GM03348 (cell line): ENCODE data around the gene CORO2B.

Experiments
- DNase-seq: peaks from one replicate; pipeline ENCODE4 v3.0.0; 2012; ENCODE audit warnings: low spot score

Gene CORO2B

GRCh38 chr15:68699881-68700454, 121.2 kb downstream of the CORO2B start:
- DNase-seq: no peak

- DNase-seq: peak; percentile 81
These were observed 121.8 kb downstream of the CORO2B start for GRCh38 chr15:68700455-68701123.

- no peak for DNase-seq
These were observed 123.1 kb downstream of the CORO2B start for GRCh38 chr15:68701886-68702285.

GRCh38 chr15:68704496-68705021, 125.8 kb downstream of the CORO2B start:
- DNase-seq: peak; percentile 39

GRCh38 chr15:68706256-68706655, 127.5 kb downstream of the CORO2B start:
- DNase-seq: no peak

- DNase-seq: no peak
These were observed 128.1 kb downstream of the CORO2B start for GRCh38 chr15:68706931-68707330.

GRCh38 chr15:68707386-68707785, 128.6 kb downstream of the CORO2B start:
- no peak for DNase-seq

GRCh38 chr15:68709876-68710275, 131.1 kb downstream of the CORO2B start:
- DNase-seq: no peak

- no peak for DNase-seq
These were observed 131.7 kb downstream of the CORO2B start for GRCh38 chr15:68710536-68710935.

GRCh38 chr15:68711406-68711805, 132.6 kb downstream of the CORO2B start:
- no peak for DNase-seq

GRCh38 chr15:68712886-68713285, 134.1 kb downstream of the CORO2B start:
- no peak for DNase-seq

- no peak for DNase-seq
These were observed 135.1 kb downstream of the CORO2B start for GRCh38 chr15:68713874-68714273.

- no peak for DNase-seq
These were observed 136.3 kb downstream of the CORO2B start for GRCh38 chr15:68715111-68715510.

- no peak for DNase-seq
These were observed 139.2 kb downstream of the CORO2B start for GRCh38 chr15:68717951-68718350.

- DNase-seq: no peak
These were observed 139.7 kb downstream of the CORO2B start for GRCh38 chr15:68718468-68718867.

- DNase-seq: no peak
These were observed 140.3 kb downstream of the CORO2B start for GRCh38 chr15:68719051-68719450.

GRCh38 chr15:68719672-68720071, 140.9 kb downstream of the CORO2B start:
- peak; percentile 36 for DNase-seq

- no peak for DNase-seq
These were observed 143.1 kb downstream of the CORO2B start for GRCh38 chr15:68721886-68722285.

GRCh38 chr15:68725736-68726135, 146.9 kb downstream of the CORO2B start:
- DNase-seq: peak; percentile 63

GRCh38 chr15:68726246-68726645, 147.5 kb downstream of the CORO2B start:
- no peak for DNase-seq

- peak; percentile 73 for DNase-seq
These were observed 151.1 kb downstream of the CORO2B start for GRCh38 chr15:68729789-68730411.

- DNase-seq: peak; percentile 57
These were observed 151.7 kb downstream of the CORO2B start for GRCh38 chr15:68730471-68730919.
